GM18868 (cell line): Measurements from ENCODE around the gene CSTF1.

Source experiments
- ATAC-seq: cut with Tn5 transposase; IDR thresholded peaks from one replicate; pipeline ENCODE4 v1.9.1; 2021; ENCODE audit warnings: mild to moderate bottlenecking, moderate library complexity; ENCODE audit not compliant: unreplicated experiment

CSTF1 gene

GRCh38 chr20:56449459-56449858 is 57.0 kb downstream of the CSTF1 start:
- no peak for ATAC-seq

- ATAC-seq: no peak
Observed at GRCh38 chr20:56451056-56451765, 58.8 kb downstream of the CSTF1 start.

GRCh38 chr20:56453352-56453751 is 60.9 kb downstream of the CSTF1 start:
- peak; percentile 74 for ATAC-seq

- peak; percentile 96 for ATAC-seq
Observed at GRCh38 chr20:56454754-56455153, 62.3 kb downstream of the CSTF1 start.
